ENCODE measurements around the gene SDF4.

The SDF4 gene

GRCh38 chr1:1206376-1206965 lies 25.3 kb downstream of the SDF4 start, which contains the start of gene TNFRSF18:
TNFRSF18 (minus strand) TSS chr1:1206592; CDS start chr1:1206571, 21 bp downstream.
- peak within 1 kb of the TSS; percentile 58 for H3K4me3 Mint-ChIP-seq
- no peak for ATAC-seq (replicated peaks; ENCODE audit: extremely low read depth, poor library complexity, severe bottlenecking)
- H3K27me3 Mint-ChIP-seq: no peaks in the 10 kb centered on the region
- no peak within 1 kb of the TSS for H3K27ac Mint-ChIP-seq (ENCODE audit: low read depth)
- peaks cover 20% of the 10 kb centered on the region for H3K4me1 Mint-ChIP-seq
- H3K36me3 Mint-ChIP-seq (ENCODE audit: insufficient read depth): peaks cover 4% of the 10 kb centered on the region
- no peaks in the 10 kb centered on the region for H3K9me3 Mint-ChIP-seq
- no peak for DNase-seq (ENCODE audit: low spot score in 2 of 2)

- H3K4me3 Mint-ChIP-seq: peak overlapping the region; percentile 58
- H3K27me3 Mint-ChIP-seq: no peaks in the 10 kb centered on the region
- no peak for ATAC-seq (replicated peaks; ENCODE audit: extremely low read depth, poor library complexity, severe bottlenecking)
- no peaks in the 10 kb centered on the region for H3K9me3 Mint-ChIP-seq
- peaks cover 20% of the 10 kb centered on the region for H3K4me1 Mint-ChIP-seq
- DNase-seq (ENCODE audit: low spot score in 2 of 2): no peak
- peaks cover 4% of the 10 kb centered on the region for H3K36me3 Mint-ChIP-seq (ENCODE audit: insufficient read depth)
- H3K27ac Mint-ChIP-seq (ENCODE audit: low read depth): no peak overlapping the region
These were observed 25.9 kb downstream of the SDF4 start for GRCh38 chr1:1205769-1206375.

- DNase-seq (ENCODE audit: low spot score in 2 of 2) (no peak), ATAC-seq (replicated peaks; ENCODE audit: extremely low read depth, poor library complexity, severe bottlenecking) (no peak)
- no peak overlapping the region for H3K4me3 Mint-ChIP-seq
- H3K9me3 Mint-ChIP-seq: no peaks in the 10 kb centered on the region
- peaks cover 20% of the 10 kb centered on the region for H3K4me1 Mint-ChIP-seq
- peaks cover 4% of the 10 kb centered on the region for H3K36me3 Mint-ChIP-seq (ENCODE audit: insufficient read depth)
- peak overlapping the region; percentile 57 for H3K27ac Mint-ChIP-seq (ENCODE audit: low read depth)
- H3K27me3 Mint-ChIP-seq: no peaks in the 10 kb centered on the region
These were observed 26.6 kb downstream of the SDF4 start for GRCh38 chr1:1204998-1205768.

- Mint-ChIP-seq H3K27me3 (no peaks in the 10 kb centered on the region), H3K36me3 (ENCODE audit: insufficient read depth) (peaks cover 4% of the 10 kb centered on the region), H3K4me1 (peaks cover 20% of the 10 kb centered on the region), H3K9me3 (no peaks in the 10 kb centered on the region), H3K4me3 (no peak overlapping the region), H3K27ac (ENCODE audit: low read depth) (peak overlapping the region; percentile 57)
- DNase-seq (ENCODE audit: low spot score in 2 of 2): no peak
- no peak for ATAC-seq (replicated peaks; ENCODE audit: extremely low read depth, poor library complexity, severe bottlenecking)
These were observed 27.3 kb downstream of the SDF4 start for GRCh38 chr1:1204425-1204920.

GRCh38 chr1:1203561-1204424 lies 28.0 kb downstream of the SDF4 start:
- Mint-ChIP-seq H3K36me3 (ENCODE audit: insufficient read depth) (peaks cover 4% of the 10 kb centered on the region), H3K27me3 (no peaks in the 10 kb centered on the region), H3K27ac (ENCODE audit: low read depth) (no peak overlapping the region), H3K9me3 (no peaks in the 10 kb centered on the region), H3K4me1 (peaks cover 16% of the 10 kb centered on the region), H3K4me3 (no peak overlapping the region)
- no peak for ATAC-seq (replicated peaks; ENCODE audit: extremely low read depth, poor library complexity, severe bottlenecking)
- no peak for DNase-seq (ENCODE audit: low spot score in 2 of 2)

- Mint-ChIP-seq H3K4me3 (no peak overlapping the region), H3K4me1 (peaks cover 8% of the 10 kb centered on the region), H3K27me3 (no peaks in the 10 kb centered on the region), H3K9me3 (no peaks in the 10 kb centered on the region), H3K36me3 (ENCODE audit: insufficient read depth) (no peaks in the 10 kb centered on the region), H3K27ac (ENCODE audit: low read depth) (peak overlapping the region; percentile 44)
- DNase-seq (ENCODE audit: low spot score in 2 of 2) (no peak), ATAC-seq (replicated peaks; ENCODE audit: extremely low read depth, poor library complexity, severe bottlenecking) (no peak)
These were observed 28.8 kb downstream of the SDF4 start for GRCh38 chr1:1202831-1203560.

GRCh38 chr1:1200876-1201810 lies 30.7 kb downstream of the SDF4 start:
- peak overlapping the region; percentile 59 for H3K4me3 Mint-ChIP-seq
- H3K4me1 Mint-ChIP-seq: no peaks in the 10 kb centered on the region
- DNase-seq (ENCODE audit: low spot score in 2 of 2) (peak; percentile 58 to 80), ATAC-seq (replicated peaks; ENCODE audit: extremely low read depth, poor library complexity, severe bottlenecking) (peak; percentile 84)
- no peak overlapping the region for H3K27ac Mint-ChIP-seq (ENCODE audit: low read depth)
- H3K9me3 Mint-ChIP-seq: no peaks in the 10 kb centered on the region
- no peaks in the 10 kb centered on the region for H3K36me3 Mint-ChIP-seq (ENCODE audit: insufficient read depth)
- no peaks in the 10 kb centered on the region for H3K27me3 Mint-ChIP-seq

GRCh38 chr1:1199961-1200875 lies 31.6 kb downstream of the SDF4 start:
- H3K9me3 Mint-ChIP-seq: peaks cover under 1% of the 10 kb centered on the region
- no peaks in the 10 kb centered on the region for H3K27me3 Mint-ChIP-seq
- H3K4me1 Mint-ChIP-seq: no peaks in the 10 kb centered on the region
- ATAC-seq (replicated peaks; ENCODE audit: extremely low read depth, poor library complexity, severe bottlenecking) (no peak), DNase-seq (ENCODE audit: low spot score in 2 of 2) (no peak)
- peak overlapping the region; percentile 59 for H3K4me3 Mint-ChIP-seq
- H3K36me3 Mint-ChIP-seq (ENCODE audit: insufficient read depth): no peaks in the 10 kb centered on the region
- peak overlapping the region; percentile 19 for H3K27ac Mint-ChIP-seq (ENCODE audit: low read depth)

GRCh38 chr1:1199141-1199960 lies 32.5 kb downstream of the SDF4 start:
- Mint-ChIP-seq H3K4me1 (no peaks in the 10 kb centered on the region), H3K27ac (ENCODE audit: low read depth) (peak overlapping the region; percentile 19), H3K4me3 (peak overlapping the region; percentile 59), H3K9me3 (peaks cover 9% of the 10 kb centered on the region), H3K27me3 (no peaks in the 10 kb centered on the region), H3K36me3 (ENCODE audit: insufficient read depth) (no peaks in the 10 kb centered on the region)
- DNase-seq (ENCODE audit: low spot score in 2 of 2): no peak
- ATAC-seq (replicated peaks; ENCODE audit: extremely low read depth, poor library complexity, severe bottlenecking): no peak
